Nephron (organoid): ENCODE results near the gene HMMR.
"Not testable (repeated sequence)": the region's sequence is repeated elsewhere in the genome, so short reads cannot be mapped to it uniquely, and the experiment has no call there.

Source experiments
- H3K27ac Mint-ChIP-seq, 3 experiments: 2 replicates each; pipeline ENCODE4 v1.8.0; 2020; ENCODE audit warnings: mixed read lengths in 3 of 3, mild to moderate bottlenecking in 2 of 3, moderate library complexity in 1 of 3
- H3K27me3 Mint-ChIP-seq: 2 replicates; pipeline ENCODE4 v1.8.0; 2021; ENCODE audit warnings: low read depth, mild to moderate bottlenecking, moderate library complexity, mixed read lengths
- H3K36me3 Mint-ChIP-seq: 2 replicates; pipeline ENCODE4 v1.8.0; 2020; ENCODE audit warnings: low read depth, mixed read lengths
- H3K4me1 Mint-ChIP-seq: 2 replicates; pipeline ENCODE4 v1.8.0; 2020; ENCODE audit warnings: mixed read lengths
- H3K4me3 Mint-ChIP-seq, 3 experiments: 2 replicates each; pipeline ENCODE4 v1.8.0; 2020; ENCODE audit warnings: mild to moderate bottlenecking in 3 of 3, mixed read lengths in 3 of 3, moderate library complexity in 2 of 3
- H3K9me3 Mint-ChIP-seq: 2 replicates; pipeline ENCODE4 v1.8.0; 2020; ENCODE audit warnings: mixed read lengths
- TF ChIP-seq, protein P1 (sequence below), 3 experiments: fragments of 200-600 bp; sonication (generic); IDR thresholded peaks; one replicate each; pipeline ENCODE4 v1.5.0; 2021; ENCODE audit warnings: antibody characterized with exemption in 3 of 3; ENCODE audit not compliant: unreplicated experiment in 3 of 3

Gene HMMR

DNA sequence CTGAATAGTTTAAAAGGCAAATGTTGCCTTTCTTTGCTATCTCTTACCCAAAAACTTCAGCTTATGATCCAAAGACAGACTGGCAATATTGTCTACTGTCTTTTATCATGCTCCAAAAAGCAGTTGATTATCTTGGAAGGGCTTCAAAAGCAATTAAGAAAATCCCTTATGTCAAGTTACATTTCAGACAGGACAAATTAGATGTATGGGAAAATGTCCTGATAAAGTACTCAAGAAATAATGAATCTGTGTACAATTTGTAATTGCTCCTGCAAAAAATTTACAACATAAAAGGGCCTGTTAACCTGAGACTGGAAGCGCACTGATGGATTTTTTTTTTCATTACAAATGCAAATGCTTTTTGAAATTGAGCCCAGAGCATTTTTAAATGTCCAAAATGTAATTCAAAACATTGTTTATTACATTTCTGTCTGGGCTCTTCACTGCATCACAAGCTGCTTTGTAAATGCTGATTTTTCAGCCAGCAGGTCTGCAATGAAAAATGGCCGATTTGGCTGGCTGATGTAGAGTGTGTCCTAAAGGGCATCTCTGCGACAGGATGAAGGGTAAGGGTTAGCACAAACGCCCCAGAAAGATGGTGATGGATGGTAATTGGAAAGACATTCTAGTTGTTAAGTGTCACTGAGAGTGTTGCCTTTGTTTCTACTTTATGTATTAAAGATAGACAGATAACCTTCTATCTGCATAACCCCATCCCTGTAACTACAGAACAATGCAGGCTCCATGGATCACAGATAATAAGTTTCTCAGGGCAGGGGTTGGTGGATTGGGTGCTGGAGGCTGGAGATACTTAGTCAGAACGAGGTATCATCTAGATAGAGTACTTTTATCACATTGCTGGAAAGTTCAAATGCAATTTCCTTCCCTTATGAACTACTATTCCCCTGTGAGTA is 72.0 kb downstream of the HMMR start:
- TF ChIP-seq, protein P1, sequence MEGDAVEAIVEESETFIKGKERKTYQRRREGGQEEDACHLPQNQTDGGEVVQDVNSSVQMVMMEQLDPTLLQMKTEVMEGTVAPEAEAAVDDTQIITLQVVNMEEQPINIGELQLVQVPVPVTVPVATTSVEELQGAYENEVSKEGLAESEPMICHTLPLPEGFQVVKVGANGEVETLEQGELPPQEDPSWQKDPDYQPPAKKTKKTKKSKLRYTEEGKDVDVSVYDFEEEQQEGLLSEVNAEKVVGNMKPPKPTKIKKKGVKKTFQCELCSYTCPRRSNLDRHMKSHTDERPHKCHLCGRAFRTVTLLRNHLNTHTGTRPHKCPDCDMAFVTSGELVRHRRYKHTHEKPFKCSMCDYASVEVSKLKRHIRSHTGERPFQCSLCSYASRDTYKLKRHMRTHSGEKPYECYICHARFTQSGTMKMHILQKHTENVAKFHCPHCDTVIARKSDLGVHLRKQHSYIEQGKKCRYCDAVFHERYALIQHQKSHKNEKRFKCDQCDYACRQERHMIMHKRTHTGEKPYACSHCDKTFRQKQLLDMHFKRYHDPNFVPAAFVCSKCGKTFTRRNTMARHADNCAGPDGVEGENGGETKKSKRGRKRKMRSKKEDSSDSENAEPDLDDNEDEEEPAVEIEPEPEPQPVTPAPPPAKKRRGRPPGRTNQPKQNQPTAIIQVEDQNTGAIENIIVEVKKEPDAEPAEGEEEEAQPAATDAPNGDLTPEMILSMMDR (IDR thresholded peaks at IDR 0.05; ENCODE audit: unreplicated experiment in 3 of 3) = no peak
- Mint-ChIP-seq H3K9me3 (peaks cover 4% of the 10 kb centered on the region), H3K36me3 (no peaks in the 10 kb centered on the region), H3K4me1 (peaks cover 17% of the 10 kb centered on the region), H3K27ac (peak overlapping the region; percentile 37 to 78 (median 51)), H3K27me3 (no peaks in the 10 kb centered on the region), H3K4me3 (no peak overlapping the region)

DNA sequence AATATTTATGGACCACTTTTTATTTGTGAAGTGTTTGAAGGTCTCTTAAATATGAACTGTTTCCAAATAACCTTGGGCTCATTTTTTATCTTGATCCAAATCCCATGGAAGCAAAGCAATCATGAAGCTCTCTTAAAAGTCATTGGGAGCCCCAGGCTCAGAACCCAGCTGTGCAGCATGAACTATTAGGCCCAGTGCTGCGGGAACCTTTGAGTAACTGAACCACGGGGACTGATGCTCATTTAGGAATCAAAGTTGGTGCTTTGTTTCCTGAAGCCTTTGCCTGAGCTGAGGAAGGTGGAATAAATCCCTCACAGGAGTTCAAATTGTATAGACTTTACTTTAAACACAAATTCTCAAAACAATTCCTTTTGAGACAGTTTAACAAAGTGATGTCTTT is 72.8 kb downstream of the HMMR start:
- H3K4me1 Mint-ChIP-seq = peaks cover 17% of the 10 kb centered on the region
- peak overlapping the region in 2 of 3 experiments; percentile 37 to 78 for H3K27ac Mint-ChIP-seq
- H3K36me3 Mint-ChIP-seq = no peaks in the 10 kb centered on the region
- H3K4me3 Mint-ChIP-seq = no peak overlapping the region
- TF ChIP-seq, protein P1 (IDR thresholded peaks at IDR 0.05; ENCODE audit: unreplicated experiment in 3 of 3) = no peak
- no peaks in the 10 kb centered on the region for H3K27me3 Mint-ChIP-seq
- no peaks in the 10 kb centered on the region for H3K9me3 Mint-ChIP-seq

DNA sequence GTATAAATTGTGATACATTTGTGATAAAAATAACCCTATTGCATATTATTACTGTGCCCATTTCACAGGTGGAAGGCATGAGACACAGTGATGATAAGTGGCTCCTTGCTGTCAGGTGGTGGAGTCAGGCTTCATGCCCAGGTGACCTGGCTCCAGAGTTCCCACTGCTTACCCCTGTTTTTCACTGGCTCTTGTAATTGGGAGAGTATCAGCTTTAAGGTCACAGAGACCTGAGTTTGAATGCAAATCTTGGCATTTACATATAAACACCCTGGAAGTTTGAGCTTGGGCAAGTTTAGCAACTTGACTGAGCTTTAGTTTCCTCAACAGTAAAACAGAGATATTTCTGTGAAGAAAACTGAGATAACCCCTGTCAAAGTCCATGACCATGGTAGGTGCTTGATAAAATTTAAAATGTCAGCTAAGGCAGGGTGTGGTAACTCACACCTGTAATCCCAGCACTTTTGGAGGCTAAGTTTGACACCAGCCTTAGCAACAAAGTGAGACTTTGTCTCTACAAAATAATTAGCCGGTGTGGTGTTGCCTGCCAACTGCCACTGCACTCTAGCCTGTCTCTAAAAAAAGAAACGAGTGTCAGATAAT is 74.2 kb downstream of the HMMR start:
- TF ChIP-seq, protein P1 (IDR thresholded peaks at IDR 0.05; ENCODE audit: unreplicated experiment in 3 of 3) = no peak
- Mint-ChIP-seq H3K27me3 (no peaks in the 10 kb centered on the region), H3K36me3 (no peaks in the 10 kb centered on the region), H3K9me3 (no peaks in the 10 kb centered on the region), H3K4me1 (peaks cover 17% of the 10 kb centered on the region), H3K27ac (no peak overlapping the region), H3K4me3 (no peak overlapping the region)

DNA sequence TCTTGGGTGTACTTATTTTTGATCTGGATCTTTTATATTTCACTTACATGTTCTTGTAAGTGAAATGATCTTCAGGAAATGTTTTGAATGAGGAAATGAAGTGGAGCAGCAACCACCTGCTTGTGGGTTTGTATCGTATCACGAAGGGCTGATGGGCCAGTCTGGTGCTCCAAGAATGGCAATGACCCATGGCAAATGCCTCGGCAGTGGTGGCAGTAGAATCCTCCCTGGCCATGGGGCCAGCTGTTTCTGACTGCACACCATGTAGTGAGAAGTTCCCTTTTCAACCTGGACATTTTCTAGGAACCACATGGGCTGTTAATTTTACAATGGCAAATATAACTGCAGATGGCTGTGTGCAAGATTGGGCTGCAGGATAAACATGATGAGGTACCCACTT is 74.9 kb downstream of the HMMR start:
- Mint-ChIP-seq H3K36me3 (no peaks in the 10 kb centered on the region), H3K4me3 (no peak overlapping the region), H3K27me3 (no peaks in the 10 kb centered on the region), H3K4me1 (peaks cover 17% of the 10 kb centered on the region), H3K27ac (no peak overlapping the region), H3K9me3 (no peaks in the 10 kb centered on the region)
- TF ChIP-seq, protein P1 (IDR thresholded peaks at IDR 0.05; ENCODE audit: unreplicated experiment in 3 of 3) = no peak

DNA sequence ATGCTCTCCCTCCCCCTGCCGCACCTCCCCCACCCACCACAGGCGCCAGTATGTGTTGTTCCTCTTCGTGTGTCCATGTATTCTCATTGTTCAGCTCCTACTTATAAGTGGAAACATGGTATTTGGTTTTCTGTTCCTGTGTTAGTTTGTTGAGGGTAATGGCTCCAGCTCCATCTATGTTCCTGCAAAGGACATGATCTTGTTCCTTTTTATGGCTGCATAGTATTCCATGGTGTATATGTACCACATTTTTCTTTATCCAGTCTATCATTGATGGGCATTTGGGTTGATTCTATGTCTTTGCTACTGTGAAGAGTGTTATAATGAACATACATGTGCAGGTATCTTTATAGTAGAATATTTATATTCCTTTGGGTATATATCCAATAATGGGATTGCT is 76.0 kb downstream of the HMMR start:
- H3K9me3 Mint-ChIP-seq = not testable (repeated sequence)

DNA sequence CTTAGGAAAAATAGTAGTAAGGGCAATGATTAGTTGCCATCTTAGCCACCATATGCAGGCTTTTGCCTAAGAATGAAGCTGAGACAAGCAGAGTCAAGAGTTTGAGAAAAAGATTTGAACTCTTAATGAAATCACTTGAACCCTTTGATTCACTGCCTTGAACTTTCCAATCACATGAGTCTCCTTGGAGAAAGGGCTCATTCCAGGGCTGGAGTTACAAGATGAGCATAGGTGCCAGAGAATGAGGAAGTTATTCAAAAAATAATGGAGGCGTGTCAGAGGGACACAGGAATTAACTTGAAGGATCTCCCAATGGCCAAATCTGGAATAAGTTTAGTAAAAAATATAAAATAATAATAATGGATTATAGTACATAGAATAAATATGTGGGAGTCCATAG is 80.3 kb downstream of the HMMR start:
- TF ChIP-seq, protein P1 (IDR thresholded peaks at IDR 0.05; ENCODE audit: unreplicated experiment in 3 of 3) = no peak
- Mint-ChIP-seq H3K27me3 (no peaks in the 10 kb centered on the region), H3K9me3 (no peaks in the 10 kb centered on the region), H3K4me1 (no peaks in the 10 kb centered on the region), H3K36me3 (no peaks in the 10 kb centered on the region), H3K4me3 (no peak overlapping the region), H3K27ac (no peak overlapping the region)

More for the DNA sequence above, 76.0 kb downstream of the HMMR start:
- not testable (repeated sequence) for H3K36me3 Mint-ChIP-seq, H3K27me3 Mint-ChIP-seq, H3K4me3 Mint-ChIP-seq, H3K27ac Mint-ChIP-seq
- H3K4me1 Mint-ChIP-seq = peaks cover 17% of the 10 kb centered on the region
